Activated CD4-positive, alpha-beta memory T cell treated with anti-CD3 and anti-CD28 coated beads for 36 hours (primary cell): ENCODE measurements around the gene NEU2. TPM values are rescaled to one million over a fixed set of nuclear protein-coding genes. Genes with fewer than 3 reads are reported as not detected.

Experiments used
- CTCF ChIA-PET: fragments of 350-600 bp; sonication (Branson Sonifier 250); formaldehyde crosslinking; loops from one replicate; lab custom pipeline; 2021; ENCODE audit warnings: antibody characterized with exemption, inconsistent platforms; lab: Charles Lee
- POLR2A ChIA-PET: fragments of 350-600 bp; sonication (Branson Sonifier 250); formaldehyde crosslinking; loops from one replicate; lab custom pipeline; 2021; ENCODE audit warnings: antibody characterized with exemption; lab: Charles Lee
- DNase-seq: peaks from one replicate; pipeline ENCODE4 v3.0.0-alpha.2; 2020
- H3K27ac Mint-ChIP-seq: one replicate; pipeline ENCODE4 v1.8.0; 2021; ENCODE audit warnings: mixed read lengths
- H3K27me3 Mint-ChIP-seq: one replicate; pipeline ENCODE4 v1.8.0; 2021; ENCODE audit warnings: mixed read lengths
- H3K36me3 Mint-ChIP-seq: one replicate; pipeline ENCODE4 v1.8.0; 2021; ENCODE audit warnings: mixed read lengths
- H3K4me1 Mint-ChIP-seq: one replicate; pipeline ENCODE4 v1.8.0; 2021; ENCODE audit warnings: low read depth, mixed read lengths
- H3K4me3 Mint-ChIP-seq: one replicate; pipeline ENCODE4 v1.8.0; 2021; ENCODE audit warnings: mild to moderate bottlenecking, mixed read lengths
- H3K9me3 Mint-ChIP-seq: one replicate; pipeline ENCODE4 v1.8.0; 2021; ENCODE audit warnings: mixed read lengths
- intact Hi-C: fragments of 100-400 bp; cut with micrococcal nuclease; formaldehyde crosslinking; loops from one replicate; pipeline ENCODE4 v1.15.1; 2023
- total RNA-seq, 2 experiments: library from RNA; stranded (reverse); gene quantifications; one replicate each; pipeline ENCODE4 v1.2.3, GENCODE V29; 2021

Gene NEU2
- not detected for total RNA-seq

GRCh38 chr2:233032551-233033320 is at the start of gene NEU2:
TSS of gene NEU2 (plus strand) at chr2:233032672. CDS start at chr2:233032672, 0 bp downstream.
- no peaks in the 10 kb centered on the region for H3K27me3 Mint-ChIP-seq
- ChIA-PET POLR2A (interaction anchor here (1.4 kb wide), 1 partner anchor 28 kb away, joined by 4 read pairs; the partner anchor contains the start of gene INPP5D), CTCF (interaction anchor here (1.3 to 3.0 kb wide), 2 partner anchors 21 to 180 kb away, joined by 3 to 13 read pairs; no protein-coding TSS in a partner anchor)
- no peaks in the 10 kb centered on the region for H3K9me3 Mint-ChIP-seq
- no peak within 1 kb of the TSS for H3K27ac Mint-ChIP-seq
- no peak within 1 kb of the TSS for H3K4me3 Mint-ChIP-seq
- DNase-seq, result no peak
- intact Hi-C loops, result no loop called here
- no peaks in the 10 kb centered on the region for H3K36me3 Mint-ChIP-seq
- H3K4me1 Mint-ChIP-seq, result peaks cover 11% of the 10 kb centered on the region

- CTCF ChIA-PET, result interaction anchor here (0.6 kb wide), 1 partner anchor 71 kb away, joined by 3 read pairs; no protein-coding TSS in a partner anchor
- intact Hi-C loops, result no loop called here
- Mint-ChIP-seq H3K27me3 (peaks cover 18% of the 10 kb centered on the region), H3K4me1 (no peaks in the 10 kb centered on the region), H3K9me3 (peaks cover 4% of the 10 kb centered on the region), H3K36me3 (no peaks in the 10 kb centered on the region), H3K27ac (no peak overlapping the region), H3K4me3 (no peak overlapping the region)
- DNase-seq, result no peak
- POLR2A ChIA-PET, result interaction anchor here (0.7 kb wide), 1 partner anchor 16 kb away, joined by 3 read pairs; no protein-coding TSS in a partner anchor
These were observed 49.4 kb upstream of the NEU2 start for GRCh38 chr2:232982926-232983668.

- H3K36me3 Mint-ChIP-seq, result no peaks in the 10 kb centered on the region
These were observed 48.8 kb upstream of the NEU2 start for GRCh38 chr2:232983669-232984140.

GRCh38 chr2:232984451-232985207 is 47.8 kb upstream of the NEU2 start:
- ChIA-PET POLR2A (no interaction called here), CTCF (no interaction called here)
- no peak overlapping the region for H3K4me3 Mint-ChIP-seq
- peaks cover 4% of the 10 kb centered on the region for H3K9me3 Mint-ChIP-seq
- H3K27ac Mint-ChIP-seq, result no peak overlapping the region
- H3K4me1 Mint-ChIP-seq, result no peaks in the 10 kb centered on the region
- H3K36me3 Mint-ChIP-seq, result no peaks in the 10 kb centered on the region
- intact Hi-C loops, result no loop called here
- no peak for DNase-seq
- H3K27me3 Mint-ChIP-seq, result peaks cover 20% of the 10 kb centered on the region

More at GRCh38 chr2:232983669-232984140, 48.8 kb upstream of the NEU2 start:
- CTCF ChIA-PET, result interaction anchor here (0.6 kb wide), 1 partner anchor 70 kb away, joined by 3 read pairs; no protein-coding TSS in a partner anchor
- intact Hi-C loops, result no loop called here
- peaks cover 18% of the 10 kb centered on the region for H3K27me3 Mint-ChIP-seq
- no peak overlapping the region for H3K4me3 Mint-ChIP-seq
- H3K9me3 Mint-ChIP-seq, result peaks cover 4% of the 10 kb centered on the region
- no peak overlapping the region for H3K27ac Mint-ChIP-seq
- no peaks in the 10 kb centered on the region for H3K4me1 Mint-ChIP-seq
- no peak for DNase-seq
- POLR2A ChIA-PET, result interaction anchor here (0.7 kb wide), 1 partner anchor 16 kb away, joined by 3 read pairs; no protein-coding TSS in a partner anchor

- Mint-ChIP-seq H3K27ac (no peak overlapping the region), H3K9me3 (peaks cover 4% of the 10 kb centered on the region), H3K4me1 (no peaks in the 10 kb centered on the region), H3K4me3 (no peak overlapping the region), H3K27me3 (peaks cover 18% of the 10 kb centered on the region), H3K36me3 (no peaks in the 10 kb centered on the region)
- CTCF ChIA-PET, result no interaction called here
- DNase-seq, result no peak
- POLR2A ChIA-PET, result no interaction called here
- intact Hi-C loops, result no loop called here
These were observed 46.3 kb upstream of the NEU2 start for GRCh38 chr2:232986155-232986554.

GRCh38 chr2:232993231-232993821 is 39.1 kb upstream of the NEU2 start:
- H3K4me1 Mint-ChIP-seq, result no peaks in the 10 kb centered on the region
- intact Hi-C loops, result no loop called here
- peaks cover 7% of the 10 kb centered on the region for H3K27me3 Mint-ChIP-seq
- DNase-seq, result no peak
- no peak overlapping the region for H3K4me3 Mint-ChIP-seq
- no peaks in the 10 kb centered on the region for H3K36me3 Mint-ChIP-seq
- H3K9me3 Mint-ChIP-seq, result no peaks in the 10 kb centered on the region
- ChIA-PET CTCF (no interaction called here), POLR2A (no interaction called here)
- no peak overlapping the region for H3K27ac Mint-ChIP-seq

GRCh38 chr2:232994446-232994845 is 38.0 kb upstream of the NEU2 start:
- ChIA-PET CTCF (no interaction called here), POLR2A (no interaction called here)
- H3K9me3 Mint-ChIP-seq, result no peaks in the 10 kb centered on the region
- H3K4me3 Mint-ChIP-seq, result no peak overlapping the region
- H3K36me3 Mint-ChIP-seq, result no peaks in the 10 kb centered on the region
- intact Hi-C loops, result no loop called here
- no peaks in the 10 kb centered on the region for H3K4me1 Mint-ChIP-seq
- H3K27me3 Mint-ChIP-seq, result peaks cover 5% of the 10 kb centered on the region
- H3K27ac Mint-ChIP-seq, result no peak overlapping the region
- DNase-seq, result no peak

GRCh38 chr2:232997749-232998665 is 34.5 kb upstream of the NEU2 start:
- peaks cover 2% of the 10 kb centered on the region for H3K27me3 Mint-ChIP-seq
- no peaks in the 10 kb centered on the region for H3K4me1 Mint-ChIP-seq
- no peaks in the 10 kb centered on the region for H3K36me3 Mint-ChIP-seq
- no peak for DNase-seq
- ChIA-PET POLR2A (no interaction called here), CTCF (no interaction called here)
- no peaks in the 10 kb centered on the region for H3K9me3 Mint-ChIP-seq
- intact Hi-C loops, result no loop called here
- no peak overlapping the region for H3K27ac Mint-ChIP-seq
- H3K4me3 Mint-ChIP-seq, result no peak overlapping the region

- CTCF ChIA-PET, result no interaction called here
- POLR2A ChIA-PET, result no interaction called here
- no peak for DNase-seq
- no peaks in the 10 kb centered on the region for H3K4me1 Mint-ChIP-seq
- no peaks in the 10 kb centered on the region for H3K36me3 Mint-ChIP-seq
- H3K27me3 Mint-ChIP-seq, result peaks cover 2% of the 10 kb centered on the region
- H3K4me3 Mint-ChIP-seq, result no peak overlapping the region
- no peak overlapping the region for H3K27ac Mint-ChIP-seq
- no peaks in the 10 kb centered on the region for H3K9me3 Mint-ChIP-seq
- intact Hi-C loops, result no loop called here
These were observed 33.8 kb upstream of the NEU2 start for GRCh38 chr2:232998666-232998985.

- CTCF ChIA-PET, result no interaction called here
- peaks cover 2% of the 10 kb centered on the region for H3K27me3 Mint-ChIP-seq
- H3K27ac Mint-ChIP-seq, result no peak overlapping the region
- H3K4me1 Mint-ChIP-seq, result no peaks in the 10 kb centered on the region
- H3K36me3 Mint-ChIP-seq, result no peaks in the 10 kb centered on the region
- no peak for DNase-seq
- no peak overlapping the region for H3K4me3 Mint-ChIP-seq
- intact Hi-C loops, result no loop called here
- H3K9me3 Mint-ChIP-seq, result no peaks in the 10 kb centered on the region
- POLR2A ChIA-PET, result no interaction called here
These were observed 33.1 kb upstream of the NEU2 start for GRCh38 chr2:232999354-232999753.
